ENCODE results near the gene PDE2A.

DNA sequence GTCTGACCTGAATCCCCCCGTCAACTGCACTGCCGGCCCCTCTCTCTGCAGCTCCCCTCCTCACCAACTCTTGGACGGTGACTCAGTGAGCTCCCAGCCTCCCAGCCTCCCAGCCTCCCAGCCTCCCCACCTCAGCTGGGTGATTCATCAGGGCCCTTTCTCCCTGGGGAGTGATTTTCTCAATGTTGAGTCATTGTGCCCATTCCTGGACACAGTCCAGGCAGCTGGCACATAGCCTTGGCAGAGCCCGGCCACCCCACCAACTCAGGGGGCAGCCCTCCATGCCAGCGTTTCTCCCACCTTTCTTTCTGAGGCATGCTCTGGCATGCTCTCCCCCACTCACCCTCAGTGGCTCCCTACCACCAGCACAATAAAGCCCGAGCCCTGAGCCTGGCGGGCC lies 30.7 kb downstream of the PDE2A start:
- no peak for TF ChIP-seq EZH2 (IDR thresholded peaks at IDR 0.05)
- no peak for TF ChIP-seq POLR2AphosphoS5 (IDR thresholded peaks at IDR 0.05; ENCODE audit: borderline replicate concordance, low read depth, low read length)
